ENCODE data around the gene RGS8.
"Not testable (repeated sequence)": the region's sequence is repeated elsewhere in the genome, so short reads cannot be mapped to it uniquely, and the experiment has no call there.

Gene RGS8

GRCh38 chr1:182700351-182700709, 15.9 kb upstream of the RGS8 start:
- no peak for DNase-seq

GRCh38 chr1:182699393-182700350, 15.3 kb upstream of the RGS8 start:
- DNase-seq, result no peak

- DNase-seq, result no peak
These were observed 14.6 kb upstream of the RGS8 start for GRCh38 chr1:182698971-182699370.

GRCh38 chr1:182693139-182693538, 8.8 kb upstream of the RGS8 start:
- not testable (repeated sequence) for DNase-seq

GRCh38 chr1:182690886-182691443, 6.6 kb upstream of the RGS8 start:
- no peak for DNase-seq

- DNase-seq, result no peak
These were observed 4.2 kb upstream of the RGS8 start for GRCh38 chr1:182688436-182689205.

GRCh38 chr1:182687361-182687760, 3.0 kb upstream of the RGS8 start:
- DNase-seq, result no peak

- no peak for DNase-seq
These were observed 2.1 kb upstream of the RGS8 start for GRCh38 chr1:182686446-182686845.

GRCh38 chr1:182685215-182685614, 828 bp upstream of the RGS8 start:
- no peak for DNase-seq

GRCh38 chr1:182682898-182683501, 1.4 kb downstream of the RGS8 start:
- no peak for DNase-seq

- DNase-seq, result no peak
These were observed 2.0 kb downstream of the RGS8 start for GRCh38 chr1:182682406-182682805.

GRCh38 chr1:182681568-182681912, 2.8 kb downstream of the RGS8 start:
- no peak for DNase-seq

GRCh38 chr1:182680901-182681567, 3.4 kb downstream of the RGS8 start:
- DNase-seq, result no peak

GRCh38 chr1:182680408-182680807, 4.0 kb downstream of the RGS8 start:
- DNase-seq, result no peak

- DNase-seq, result no peak
These were observed 4.7 kb downstream of the RGS8 start for GRCh38 chr1:182679684-182680083.

GRCh38 chr1:182677397-182678098, 6.8 kb downstream of the RGS8 start:
- DNase-seq, result no peak

- no peak for DNase-seq
These were observed 8.1 kb downstream of the RGS8 start for GRCh38 chr1:182676274-182676673.

- DNase-seq, result no peak
These were observed 9.8 kb downstream of the RGS8 start for GRCh38 chr1:182674346-182675246.

- DNase-seq, result no peak
These were observed 11.9 kb downstream of the RGS8 start for GRCh38 chr1:182672487-182672836.

GRCh38 chr1:182671750-182672486, 12.5 kb downstream of the RGS8 start:
- DNase-seq, result no peak
